ENCODE measurements around the gene SLC25A52.

The SLC25A52 gene

GRCh38 chr18:31789409-31789808 is 28.7 kb upstream of the SLC25A52 start:
- H3K9ac ChIP-seq (ENCODE audit: low read length), result no peak overlapping the region
- H3K27me3 ChIP-seq (ENCODE audit: low read depth, low read length), result no peaks in the 10 kb centered on the region
- no peaks in the 10 kb centered on the region for H3K36me3 ChIP-seq (replicated peaks; ENCODE audit: low read depth, low read length)
- H4K20me1 ChIP-seq (ENCODE audit: insufficient read depth, low read length), result no peaks in the 10 kb centered on the region
- no peak overlapping the region for H3K27ac ChIP-seq (ENCODE audit: low read length)
- H3K79me2 ChIP-seq (ENCODE audit: low read length), result no peaks in the 10 kb centered on the region
- TF ChIP-seq EZH2phosphoT487 (IDR thresholded peaks at IDR 0.05; ENCODE audit: low read depth), result no peak
- TF ChIP-seq, protein P1, sequence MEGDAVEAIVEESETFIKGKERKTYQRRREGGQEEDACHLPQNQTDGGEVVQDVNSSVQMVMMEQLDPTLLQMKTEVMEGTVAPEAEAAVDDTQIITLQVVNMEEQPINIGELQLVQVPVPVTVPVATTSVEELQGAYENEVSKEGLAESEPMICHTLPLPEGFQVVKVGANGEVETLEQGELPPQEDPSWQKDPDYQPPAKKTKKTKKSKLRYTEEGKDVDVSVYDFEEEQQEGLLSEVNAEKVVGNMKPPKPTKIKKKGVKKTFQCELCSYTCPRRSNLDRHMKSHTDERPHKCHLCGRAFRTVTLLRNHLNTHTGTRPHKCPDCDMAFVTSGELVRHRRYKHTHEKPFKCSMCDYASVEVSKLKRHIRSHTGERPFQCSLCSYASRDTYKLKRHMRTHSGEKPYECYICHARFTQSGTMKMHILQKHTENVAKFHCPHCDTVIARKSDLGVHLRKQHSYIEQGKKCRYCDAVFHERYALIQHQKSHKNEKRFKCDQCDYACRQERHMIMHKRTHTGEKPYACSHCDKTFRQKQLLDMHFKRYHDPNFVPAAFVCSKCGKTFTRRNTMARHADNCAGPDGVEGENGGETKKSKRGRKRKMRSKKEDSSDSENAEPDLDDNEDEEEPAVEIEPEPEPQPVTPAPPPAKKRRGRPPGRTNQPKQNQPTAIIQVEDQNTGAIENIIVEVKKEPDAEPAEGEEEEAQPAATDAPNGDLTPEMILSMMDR (IDR thresholded peaks at IDR 0.05; ENCODE audit: low read depth, low read length), result no peak
- H2AFZ ChIP-seq (ENCODE audit: low read depth, low read length), result no peak overlapping the region
- H3K9me3 ChIP-seq (ENCODE audit: insufficient read depth, low read length), result no peaks in the 10 kb centered on the region
- peaks cover 22% of the 10 kb centered on the region for H3K4me1 ChIP-seq (ENCODE audit: low read length)
- no peak overlapping the region for H3K4me2 ChIP-seq (ENCODE audit: low read length)
- H3K4me3 ChIP-seq (ENCODE audit: low read length), result no peak overlapping the region

DNA sequence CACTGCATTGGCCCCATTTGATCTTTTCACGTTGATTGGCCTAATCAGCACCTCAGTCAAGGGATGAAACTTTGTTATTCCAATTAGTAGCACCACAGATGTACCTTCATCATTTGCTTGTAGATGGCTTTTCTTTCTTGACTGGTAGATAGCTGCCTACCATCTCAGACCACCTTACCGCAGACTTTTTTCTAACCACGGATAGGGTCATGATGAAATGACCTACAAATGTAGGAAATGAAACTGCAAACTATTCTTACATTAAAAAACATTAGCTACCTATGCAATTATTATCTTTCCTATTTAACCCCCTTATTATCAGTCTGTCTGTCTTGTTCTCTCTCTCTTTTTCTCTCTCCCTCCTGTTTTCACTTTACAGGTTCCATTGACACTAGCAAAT is 22.4 kb upstream of the SLC25A52 start:
- H3K27ac ChIP-seq (ENCODE audit: low read length), result no peak overlapping the region
- no peaks in the 10 kb centered on the region for H3K27me3 ChIP-seq (ENCODE audit: low read depth, low read length)
- H3K4me2 ChIP-seq (ENCODE audit: low read length), result no peak overlapping the region
- no peak for TF ChIP-seq EZH2phosphoT487 (IDR thresholded peaks at IDR 0.05; ENCODE audit: low read depth)
- TF ChIP-seq, protein P1 (IDR thresholded peaks at IDR 0.05; ENCODE audit: low read depth, low read length), result no peak
- H3K36me3 ChIP-seq (replicated peaks; ENCODE audit: low read depth, low read length), result peaks cover 4% of the 10 kb centered on the region
- H3K9ac ChIP-seq (ENCODE audit: low read length), result no peak overlapping the region
- H3K4me1 ChIP-seq (ENCODE audit: low read length), result no peaks in the 10 kb centered on the region
- H3K4me3 ChIP-seq (ENCODE audit: low read length), result no peak overlapping the region
- no peaks in the 10 kb centered on the region for H3K79me2 ChIP-seq (ENCODE audit: low read length)
- H2AFZ ChIP-seq (ENCODE audit: low read depth, low read length), result no peak overlapping the region
- peaks cover 19% of the 10 kb centered on the region for H3K9me3 ChIP-seq (ENCODE audit: insufficient read depth, low read length)
- no peaks in the 10 kb centered on the region for H4K20me1 ChIP-seq (ENCODE audit: insufficient read depth, low read length)

DNA sequence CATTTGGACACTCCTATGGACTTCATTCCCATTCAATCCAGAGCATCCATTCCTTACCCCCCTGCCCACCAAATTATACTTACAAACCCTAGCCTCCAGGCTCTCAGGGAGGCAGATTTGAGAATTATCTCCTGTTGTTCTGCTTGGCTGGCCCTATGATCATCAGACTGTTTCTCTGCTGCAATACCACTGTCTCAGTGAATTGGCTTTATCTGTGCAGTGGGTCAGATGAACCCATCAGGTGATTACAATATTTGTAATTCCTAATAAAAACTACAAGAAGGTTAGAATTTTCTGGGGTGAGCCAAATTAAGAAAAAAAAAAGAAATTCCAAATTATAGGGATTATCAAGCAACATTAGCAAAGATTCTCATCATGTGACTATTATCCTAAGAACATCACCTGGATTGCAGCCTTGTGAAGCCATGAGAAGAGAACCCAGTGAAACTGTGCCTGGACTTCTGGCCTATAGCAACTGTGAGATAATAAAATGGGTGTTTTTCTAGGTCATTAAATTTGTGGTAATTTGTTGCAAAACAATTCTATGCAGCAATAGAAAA is 17.8 kb upstream of the SLC25A52 start:
- TF ChIP-seq, protein P1 (IDR thresholded peaks at IDR 0.05; ENCODE audit: low read depth, low read length), result no peak
- TF ChIP-seq EZH2phosphoT487 (IDR thresholded peaks at IDR 0.05; ENCODE audit: low read depth), result no peak
- H3K4me3 ChIP-seq (ENCODE audit: low read length), result no peak overlapping the region
- H3K4me2 ChIP-seq (ENCODE audit: low read length), result no peak overlapping the region
- H3K79me2 ChIP-seq (ENCODE audit: low read length), result no peaks in the 10 kb centered on the region
- H3K9me3 ChIP-seq (ENCODE audit: insufficient read depth, low read length), result peaks cover 24% of the 10 kb centered on the region
- peaks cover 4% of the 10 kb centered on the region for H3K36me3 ChIP-seq (replicated peaks; ENCODE audit: low read depth, low read length)
- no peaks in the 10 kb centered on the region for H3K27me3 ChIP-seq (ENCODE audit: low read depth, low read length)
- H3K27ac ChIP-seq (ENCODE audit: low read length), result no peak overlapping the region
- H2AFZ ChIP-seq (ENCODE audit: low read depth, low read length), result no peak overlapping the region
- H3K4me1 ChIP-seq (ENCODE audit: low read length), result peaks cover 7% of the 10 kb centered on the region
- H3K9ac ChIP-seq (ENCODE audit: low read length), result no peak overlapping the region
- H4K20me1 ChIP-seq (ENCODE audit: insufficient read depth, low read length), result no peaks in the 10 kb centered on the region

- H2AFZ ChIP-seq (ENCODE audit: low read depth, low read length), result no peak overlapping the region
Measured at GRCh38 chr18:31776093-31776492, 15.4 kb upstream of the SLC25A52 start.

More at GRCh38 chr18:31776093-31776492, 15.4 kb upstream of the SLC25A52 start:
- Histone ChIP-seq H3K36me3 (replicated peaks; ENCODE audit: low read depth, low read length) (peaks cover 4% of the 10 kb centered on the region), H3K9ac (ENCODE audit: low read length) (no peak overlapping the region), H3K4me1 (ENCODE audit: low read length) (peaks cover 7% of the 10 kb centered on the region), H3K4me3 (ENCODE audit: low read length) (no peak overlapping the region), H3K79me2 (ENCODE audit: low read length) (no peaks in the 10 kb centered on the region), H3K4me2 (ENCODE audit: low read length) (no peak overlapping the region), H3K27me3 (ENCODE audit: low read depth, low read length) (no peaks in the 10 kb centered on the region), H3K9me3 (ENCODE audit: insufficient read depth, low read length) (peaks cover 24% of the 10 kb centered on the region), H3K27ac (ENCODE audit: low read length) (no peak overlapping the region), H4K20me1 (ENCODE audit: insufficient read depth, low read length) (no peaks in the 10 kb centered on the region)
- no peak for TF ChIP-seq EZH2phosphoT487 (IDR thresholded peaks at IDR 0.05; ENCODE audit: low read depth)
- TF ChIP-seq, protein P1 (IDR thresholded peaks at IDR 0.05; ENCODE audit: low read depth, low read length), result no peak

Measured in OCI-LY3 (cell line).